ENCODE results near the gene CYB561A3. TPM values are rescaled to one million over a fixed set of nuclear protein-coding genes. Genes with fewer than 3 reads are reported as not detected.

CYB561A3 gene
- total RNA-seq, 2 experiments from 2014 or later: 32.3 to 32.9 TPM

DNA sequence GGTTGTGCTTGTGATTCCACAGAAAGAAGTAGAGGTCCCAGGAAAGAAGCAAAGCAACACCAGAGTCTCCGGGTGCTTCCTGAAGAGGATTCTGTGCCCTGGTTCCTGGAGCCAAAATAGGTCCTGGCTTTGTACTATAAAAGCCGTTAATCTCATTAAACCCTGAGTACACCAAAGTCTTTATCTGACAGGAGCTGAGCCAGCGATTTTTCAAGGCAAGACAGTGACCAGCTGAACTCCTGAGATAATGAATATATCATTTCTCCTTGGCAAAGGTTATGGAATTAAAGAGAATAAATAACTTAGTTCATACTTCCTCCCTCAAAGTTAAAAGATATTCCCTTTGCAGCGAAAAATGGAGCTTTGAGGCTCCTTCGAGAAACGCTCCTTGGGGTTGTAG is 5.7 kb upstream of the CYB561A3 start:
- intact Hi-C loops (cut with micrococcal nuclease): no loop called here
- ChIA-PET POLR2A (interaction anchor here (1.3 kb wide), 1 partner anchor 18 kb away, joined by 4 read pairs; no protein-coding TSS in a partner anchor), CTCF (interaction anchor here (1.8 kb wide), 2 partner anchors 16 to 68 kb away, joined by 5 read pairs; no protein-coding TSS in a partner anchor)
- Mint-ChIP-seq H3K36me3 (peaks cover 37% of the 10 kb centered on the region), H3K4me1 (ENCODE audit: low read depth) (peaks cover 22% of the 10 kb centered on the region), H3K27ac (no peak overlapping the region), H3K9me3 (no peaks in the 10 kb centered on the region), H3K27me3 (no peaks in the 10 kb centered on the region), H3K4me3 (no peak overlapping the region)
- DNase-seq: no peak

DNA sequence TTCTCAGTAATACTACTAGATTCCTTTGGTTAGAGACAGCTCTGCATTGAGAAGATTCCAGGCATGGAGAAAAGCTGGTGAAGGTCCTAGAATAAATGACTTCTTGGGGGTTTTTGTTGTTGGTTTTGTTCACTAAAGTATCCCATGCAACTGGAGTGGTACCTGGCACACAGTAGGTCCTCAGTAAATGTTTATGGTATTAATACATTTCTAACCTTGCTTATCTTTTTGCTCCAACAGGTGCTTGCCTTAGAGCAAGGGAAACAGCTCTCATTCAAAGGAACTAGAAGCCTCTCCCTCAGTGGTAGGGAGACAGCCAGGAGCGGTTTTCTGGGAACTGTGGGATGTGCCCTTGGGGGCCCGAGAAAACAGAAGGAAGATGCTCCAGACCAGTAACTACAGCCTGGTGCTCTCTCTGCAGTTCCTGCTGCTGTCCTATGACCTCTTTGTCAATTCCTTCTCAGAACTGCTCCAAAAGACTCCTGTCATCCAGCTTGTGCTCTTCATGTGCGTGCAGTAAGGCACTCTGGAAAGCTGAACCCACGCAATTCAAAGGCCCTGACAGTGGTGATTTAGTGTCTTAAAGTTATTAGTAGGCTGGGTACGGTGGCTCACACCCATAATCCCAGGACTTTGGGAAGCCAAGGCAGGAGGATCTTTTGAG is 2.5 kb upstream of the CYB561A3 start:
- no peak for DNase-seq
- Mint-ChIP-seq H3K27ac (peak overlapping the region; percentile 51), H3K4me1 (ENCODE audit: low read depth) (peaks cover 29% of the 10 kb centered on the region), H3K27me3 (no peaks in the 10 kb centered on the region), H3K4me3 (peak overlapping the region; percentile 100), H3K36me3 (peaks cover 21% of the 10 kb centered on the region), H3K9me3 (no peaks in the 10 kb centered on the region)
- ChIA-PET POLR2A (no interaction called here), CTCF (interaction anchor here (1.3 to 5.7 kb wide), 5 partner anchors 21 to 71 kb away, joined by 3 to 89 read pairs (median 8); partner anchors contain the start of genes DDB1 and TKFC)
- intact Hi-C loops (cut with micrococcal nuclease): no loop called here

DNA sequence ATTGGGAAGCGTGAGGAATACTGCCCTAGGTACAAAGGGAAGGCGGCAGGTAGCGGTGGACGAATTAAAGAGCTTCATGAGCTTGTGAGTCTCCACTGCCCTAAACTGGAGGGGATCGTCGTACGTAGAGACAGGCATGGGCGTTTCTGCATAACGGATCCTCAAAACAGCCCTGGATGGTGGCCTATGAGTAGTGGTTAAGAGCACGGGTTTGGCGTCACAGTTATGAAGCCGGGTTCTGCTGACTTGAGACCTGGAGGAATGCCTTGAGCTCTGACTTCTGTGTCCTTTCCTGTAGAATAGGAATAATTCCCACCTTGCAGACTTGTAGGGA is 827 bp upstream of the CYB561A3 start:
- Mint-ChIP-seq H3K27me3 (no peaks in the 10 kb centered on the region), H3K36me3 (peaks cover 11% of the 10 kb centered on the region), H3K9me3 (no peaks in the 10 kb centered on the region), H3K4me1 (ENCODE audit: low read depth) (peaks cover 32% of the 10 kb centered on the region), H3K27ac (peak overlapping the region; percentile 96), H3K4me3 (peak overlapping the region; percentile 100)
- POLR2A ChIA-PET: interaction anchor here (0.8 to 3.2 kb wide), 12 partner anchors 15 to 87 kb away, joined by 3 to 30 read pairs (median 6); partner anchors contain the start of genes CPSF7, DDB1, SDHAF2 and TKFC
- intact Hi-C loops (cut with micrococcal nuclease): loop anchor here (1.0 to 2.0 kb wide), 4 partner anchors 26 to 201 kb away; partner anchors contain the start of genes CPSF7, TMEM216 and VPS37C
- CTCF ChIA-PET: interaction anchor here (1.0 to 5.7 kb wide), 6 partner anchors 23 to 155 kb away, joined by 3 to 89 read pairs (median 8); partner anchors contain the start of genes DDB1, TKFC and TMEM216
- DNase-seq: peak; percentile 56

DNA sequence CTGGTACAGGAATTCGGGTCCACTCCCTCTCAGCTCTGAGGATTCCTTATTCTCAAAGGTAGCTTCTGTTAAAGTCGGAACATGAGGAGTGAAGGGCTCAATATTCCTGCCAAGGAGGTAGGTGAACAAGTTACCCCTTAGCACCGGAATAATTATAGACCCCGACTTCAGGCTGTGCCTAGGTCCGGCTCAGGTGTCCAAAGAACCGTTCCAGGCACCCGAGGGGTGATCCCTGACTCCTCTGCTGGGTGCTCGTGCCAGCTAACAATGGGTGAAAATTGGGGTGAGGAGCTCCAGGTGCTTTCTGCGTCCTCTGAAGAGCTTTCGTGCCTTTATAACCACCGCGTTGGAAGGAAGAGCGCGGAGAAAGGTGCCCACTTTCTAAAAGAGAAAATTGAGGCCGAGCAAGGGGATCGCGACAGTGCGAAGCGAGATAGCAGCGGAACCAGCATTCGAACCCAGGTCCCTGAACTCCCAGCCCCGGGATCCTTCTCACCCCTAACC is 393 bp downstream of the CYB561A3 start:
- Mint-ChIP-seq H3K4me3 (peak overlapping the region; percentile 100), H3K27ac (peak overlapping the region; percentile 96), H3K27me3 (no peaks in the 10 kb centered on the region), H3K4me1 (ENCODE audit: low read depth) (peaks cover 34% of the 10 kb centered on the region), H3K9me3 (no peaks in the 10 kb centered on the region), H3K36me3 (peaks cover 4% of the 10 kb centered on the region)
- ChIA-PET POLR2A (interaction anchor here (0.6 to 3.2 kb wide), 8 partner anchors 13 to 646 kb away, joined by 3 to 30 read pairs (median 8); partner anchors contain the start of genes CPSF7, DDB1, SDHAF2 and TKFC), CTCF (interaction anchor here (0.7 to 5.7 kb wide), 7 partner anchors 24 to 155 kb away, joined by 3 to 89 read pairs (median 8); partner anchors contain the start of genes CPSF7, DDB1, SDHAF2 and TKFC)
- DNase-seq: no peak
- intact Hi-C loops (cut with micrococcal nuclease): no loop called here

DNA sequence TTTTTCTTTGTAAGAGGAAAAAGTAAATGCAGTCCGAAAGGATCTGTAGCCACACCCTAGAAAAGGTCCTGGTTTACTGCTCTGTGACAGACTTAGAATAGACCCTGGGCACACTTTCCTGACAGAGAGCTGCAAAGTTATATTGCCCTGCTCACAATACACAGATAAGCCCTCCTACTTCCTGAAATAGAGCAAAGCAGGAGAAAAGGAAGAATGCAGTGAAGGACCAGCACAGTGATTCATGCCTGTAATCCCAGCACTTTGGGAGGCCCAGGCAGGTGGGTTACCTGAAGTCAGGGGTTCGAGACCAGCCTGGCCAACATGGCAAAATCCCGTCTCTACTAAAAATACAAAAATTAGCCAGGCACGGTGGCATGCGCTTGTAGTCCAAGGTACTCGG is 2.2 kb downstream of the CYB561A3 start:
- CTCF ChIA-PET: interaction anchor here (0.6 to 5.7 kb wide), 3 partner anchors 25 to 1307 kb away, joined by 3 to 89 read pairs (median 71); partner anchors contain the start of genes DDB1 and TKFC
- POLR2A ChIA-PET: no interaction called here
- Mint-ChIP-seq H3K36me3 (peaks cover 4% of the 10 kb centered on the region), H3K27ac (no peak overlapping the region), H3K9me3 (no peaks in the 10 kb centered on the region), H3K4me1 (ENCODE audit: low read depth) (peaks cover 36% of the 10 kb centered on the region), H3K27me3 (no peaks in the 10 kb centered on the region), H3K4me3 (no peak overlapping the region)
- intact Hi-C loops (cut with micrococcal nuclease): no loop called here
- no peak for DNase-seq

DNA sequence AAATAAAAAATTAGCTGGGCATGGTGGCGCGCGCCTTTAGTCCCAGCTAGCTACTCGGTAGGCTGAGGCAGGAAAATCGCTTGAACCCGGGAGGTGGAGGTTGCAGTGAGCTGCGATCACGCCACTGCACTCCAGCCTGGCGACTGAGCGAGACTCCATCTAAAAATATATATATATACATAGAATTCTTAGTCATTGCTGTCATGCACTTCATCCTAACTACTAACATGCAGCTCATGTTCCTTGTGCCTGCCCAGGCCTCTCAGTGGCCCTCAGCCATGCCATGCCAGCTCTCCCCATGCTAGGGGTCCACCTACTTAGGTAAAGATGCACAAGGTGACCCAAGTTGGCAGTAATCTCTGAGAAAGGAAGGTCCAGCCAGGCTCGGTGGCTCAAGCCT is 3.1 kb downstream of the CYB561A3 start:
- Mint-ChIP-seq H3K4me1 (ENCODE audit: low read depth) (peaks cover 32% of the 10 kb centered on the region), H3K9me3 (no peaks in the 10 kb centered on the region), H3K27me3 (no peaks in the 10 kb centered on the region), H3K27ac (no peak overlapping the region), H3K4me3 (no peak overlapping the region), H3K36me3 (peaks cover 4% of the 10 kb centered on the region)
- POLR2A ChIA-PET: no interaction called here
- CTCF ChIA-PET: interaction anchor here (1.8 to 5.4 kb wide), 2 partner anchors 21 to 27 kb away, joined by 8 to 40 read pairs; no protein-coding TSS in a partner anchor
- intact Hi-C loops (cut with micrococcal nuclease): no loop called here
- no peak for DNase-seq

DNA sequence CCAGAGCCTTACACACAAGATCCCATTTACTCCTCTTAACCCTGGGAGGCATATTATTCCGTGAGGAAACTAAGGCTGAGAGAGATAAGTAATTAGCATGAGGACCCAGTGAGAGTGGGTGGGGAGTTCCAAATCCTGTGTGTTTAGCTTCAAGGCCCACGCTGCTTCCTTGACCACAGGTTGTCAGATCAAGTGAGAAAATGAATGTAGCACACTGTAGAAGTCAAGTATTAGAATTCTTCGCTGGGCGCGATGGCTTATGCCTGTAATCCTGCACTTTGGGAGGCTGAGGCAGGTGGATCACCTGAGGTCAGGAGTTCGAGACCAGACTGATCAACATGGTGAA is 3.8 kb downstream of the CYB561A3 start:
- DNase-seq: no peak
- Mint-ChIP-seq H3K27ac (no peak overlapping the region), H3K4me1 (ENCODE audit: low read depth) (peaks cover 26% of the 10 kb centered on the region), H3K4me3 (no peak overlapping the region), H3K27me3 (no peaks in the 10 kb centered on the region), H3K36me3 (peaks cover 10% of the 10 kb centered on the region), H3K9me3 (no peaks in the 10 kb centered on the region)
- CTCF ChIA-PET: interaction anchor here (1.8 to 5.4 kb wide), 2 partner anchors 21 to 28 kb away, joined by 8 to 40 read pairs; no protein-coding TSS in a partner anchor
- POLR2A ChIA-PET: no interaction called here
- intact Hi-C loops (cut with micrococcal nuclease): no loop called here

DNA sequence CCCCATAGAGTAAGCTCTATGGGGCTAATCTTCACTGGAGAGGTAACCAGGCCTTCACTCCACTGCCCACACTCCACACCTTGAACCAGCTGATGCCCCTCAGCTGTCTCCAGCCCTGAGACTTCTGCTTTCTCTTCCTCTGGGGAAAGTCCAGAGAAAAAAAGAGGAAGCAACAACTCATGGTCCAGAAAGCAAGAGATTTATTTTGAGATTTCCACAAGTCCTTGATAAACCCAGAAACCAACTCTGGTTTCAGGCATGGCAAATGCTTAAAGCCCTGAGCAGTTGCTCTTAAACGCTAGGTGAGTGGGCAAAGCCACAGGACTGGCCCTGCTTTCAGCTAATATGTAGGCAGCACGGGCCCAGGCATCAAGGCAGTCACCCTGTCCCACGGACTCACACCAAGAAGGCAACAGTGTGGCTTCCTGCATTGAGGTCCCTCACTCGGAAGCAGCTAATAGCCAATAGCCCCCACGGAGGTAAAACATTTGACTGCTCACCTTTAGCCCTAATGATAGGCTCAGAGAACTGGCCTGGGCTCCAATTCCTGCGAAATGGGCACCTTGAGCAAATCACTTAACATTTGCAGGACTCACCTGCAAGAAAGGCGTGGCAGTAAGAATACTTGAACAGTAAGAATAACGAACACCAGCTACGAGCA is 4.3 kb downstream of the CYB561A3 start:
- H3K27me3 Mint-ChIP-seq: no peaks in the 10 kb centered on the region
- no peak for DNase-seq
- intact Hi-C loops (cut with micrococcal nuclease): no loop called here
- no peaks in the 10 kb centered on the region for H3K9me3 Mint-ChIP-seq
- ChIA-PET POLR2A (no interaction called here), CTCF (interaction anchor here (1.8 to 5.4 kb wide), 2 partner anchors 20 to 28 kb away, joined by 8 to 40 read pairs; no protein-coding TSS in a partner anchor)
- H3K36me3 Mint-ChIP-seq: peaks cover 11% of the 10 kb centered on the region
- H3K4me3 Mint-ChIP-seq: no peak overlapping the region
- no peak overlapping the region for H3K27ac Mint-ChIP-seq
- H3K4me1 Mint-ChIP-seq (ENCODE audit: low read depth): peaks cover 22% of the 10 kb centered on the region

DNA sequence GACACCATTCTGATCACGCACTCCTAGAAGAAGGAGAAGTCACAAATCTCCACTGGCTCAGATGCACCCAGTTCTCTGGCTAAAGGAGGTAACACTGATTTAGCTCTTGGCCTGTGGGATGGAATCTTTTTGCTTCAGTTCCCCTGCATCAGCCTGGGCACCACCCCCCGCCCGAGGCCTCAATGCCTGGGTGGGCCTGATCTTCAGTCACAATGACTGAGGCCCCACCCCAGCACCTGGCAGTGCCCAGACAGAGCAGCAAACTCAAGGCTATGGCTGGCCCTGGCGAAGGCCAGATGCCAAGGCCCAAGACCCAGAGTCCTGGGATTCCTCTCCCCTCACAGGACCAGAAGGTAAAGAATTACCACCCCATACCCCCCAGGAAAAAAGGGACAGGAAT is 5.0 kb downstream of the CYB561A3 start:
- H3K27me3 Mint-ChIP-seq: no peaks in the 10 kb centered on the region
- CTCF ChIA-PET: interaction anchor here (1.7 to 5.4 kb wide), 2 partner anchors 19 to 29 kb away, joined by 6 to 40 read pairs; no protein-coding TSS in a partner anchor
- H3K27ac Mint-ChIP-seq: no peak overlapping the region
- H3K4me3 Mint-ChIP-seq: no peak overlapping the region
- intact Hi-C loops (cut with micrococcal nuclease): no loop called here
- POLR2A ChIA-PET: no interaction called here
- H3K36me3 Mint-ChIP-seq: peaks cover 9% of the 10 kb centered on the region
- H3K4me1 Mint-ChIP-seq (ENCODE audit: low read depth): peaks cover 20% of the 10 kb centered on the region
- H3K9me3 Mint-ChIP-seq: no peaks in the 10 kb centered on the region
- DNase-seq: no peak

DNA sequence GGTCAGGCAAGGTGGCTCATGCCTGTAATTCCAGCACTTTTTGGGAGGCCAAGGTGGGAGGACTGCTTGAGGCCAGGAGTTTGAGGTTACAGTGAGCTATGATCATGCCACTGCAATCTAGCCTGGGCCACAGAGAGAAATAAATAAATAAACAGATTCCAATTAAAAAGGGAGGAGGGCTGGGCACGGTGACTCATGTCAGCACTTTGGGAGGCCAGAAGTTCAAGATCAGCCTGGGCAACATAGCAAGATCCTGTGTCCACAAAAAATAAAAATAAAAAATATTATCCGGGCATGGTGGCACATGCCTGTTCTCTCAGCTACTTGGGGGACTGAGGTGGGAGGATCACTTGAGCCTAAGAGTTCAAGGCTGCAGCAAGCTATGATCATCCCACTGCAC is 7.5 kb downstream of the CYB561A3 start:
- H3K4me3 Mint-ChIP-seq: no peak overlapping the region
- POLR2A ChIA-PET: no interaction called here
- no peak for DNase-seq
- peaks cover 7% of the 10 kb centered on the region for H3K4me1 Mint-ChIP-seq (ENCODE audit: low read depth)
- intact Hi-C loops (cut with micrococcal nuclease): no loop called here
- CTCF ChIA-PET: interaction anchor here (1.1 to 5.4 kb wide), 2 partner anchors 17 to 31 kb away, joined by 6 to 40 read pairs; no protein-coding TSS in a partner anchor
- H3K36me3 Mint-ChIP-seq: peaks cover 10% of the 10 kb centered on the region
- no peaks in the 10 kb centered on the region for H3K9me3 Mint-ChIP-seq
- no peak overlapping the region for H3K27ac Mint-ChIP-seq
- H3K27me3 Mint-ChIP-seq: no peaks in the 10 kb centered on the region

DNA sequence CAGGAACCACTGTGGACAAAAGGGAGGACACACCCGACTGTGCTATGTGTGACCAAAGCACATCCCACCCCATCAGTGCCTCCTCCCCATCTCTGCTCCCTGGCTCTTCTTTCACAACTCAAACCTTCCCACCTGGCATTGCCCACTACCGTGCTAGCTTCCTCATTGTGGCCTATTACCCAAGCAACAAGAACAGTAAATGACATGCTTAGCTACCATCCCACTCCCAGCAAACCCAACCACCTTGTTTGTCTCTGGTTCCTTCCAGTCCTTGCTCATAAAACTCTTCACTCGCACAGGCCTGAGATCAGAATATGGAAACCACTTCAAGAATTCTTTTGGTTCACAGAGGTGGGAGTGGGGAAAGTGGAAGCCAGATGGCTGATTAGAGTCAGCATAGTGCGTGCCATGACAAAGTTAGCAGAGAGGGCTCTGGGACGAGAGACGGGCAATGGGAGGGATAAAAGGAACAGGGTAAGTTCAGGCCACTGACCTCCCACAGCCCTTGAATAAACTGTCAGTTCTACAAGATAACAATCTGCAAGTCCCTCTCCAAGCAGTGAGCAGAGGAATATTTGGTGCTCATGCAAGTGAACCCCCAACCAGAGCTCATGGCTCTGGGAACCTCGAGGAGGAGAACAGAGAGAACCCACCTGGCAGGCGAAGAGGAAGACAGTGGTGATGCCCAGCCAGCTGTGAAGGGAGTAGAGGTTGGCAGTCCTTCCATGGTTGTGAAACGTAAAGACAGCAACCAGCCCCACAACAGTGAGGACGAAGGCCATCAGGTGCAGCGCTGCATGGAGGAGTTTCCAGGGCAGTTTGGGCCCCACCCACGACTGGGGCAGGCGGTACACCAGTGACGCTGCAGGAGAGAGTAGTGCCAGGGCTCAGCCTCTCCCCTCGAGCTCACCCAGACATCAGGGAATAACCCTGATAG is 8.3 kb downstream of the CYB561A3 start:
- peaks cover 6% of the 10 kb centered on the region for H3K4me1 Mint-ChIP-seq (ENCODE audit: low read depth)
- no peaks in the 10 kb centered on the region for H3K27me3 Mint-ChIP-seq
- H3K4me3 Mint-ChIP-seq: no peak overlapping the region
- POLR2A ChIA-PET: no interaction called here
- CTCF ChIA-PET: interaction anchor here (0.7 to 5.4 kb wide), 3 partner anchors 16 to 32 kb away, joined by 4 to 40 read pairs (median 6); no protein-coding TSS in a partner anchor
- H3K36me3 Mint-ChIP-seq: peaks cover 13% of the 10 kb centered on the region
- intact Hi-C loops (cut with micrococcal nuclease): no loop called here
- H3K27ac Mint-ChIP-seq: no peak overlapping the region
- no peaks in the 10 kb centered on the region for H3K9me3 Mint-ChIP-seq
- no peak for DNase-seq

Data from activated CD4-positive, alpha-beta memory T cell treated with anti-CD3 and anti-CD28 coated beads for 36 hours (primary cell).